HepG2 (cell line): ENCODE measurements around the gene C20orf96. TPM values are rescaled to one million over a fixed set of nuclear protein-coding genes. Genes with fewer than 3 reads are reported as not detected.

Source experiments
- DMAP1 ChIP-seq: IDR thresholded peaks from 2 replicates; pipeline ENCODE4 v1.6.1; 2016
- FOXK1 ChIP-seq: sonication (generic); formaldehyde crosslinking; IDR thresholded peaks from 2 replicates; pipeline ENCODE4 v1.4.0; 2020; ENCODE audit warnings: low read depth, missing genetic modification reagents, borderline replicate concordance
- FOXM1 ChIP-seq: sonication (generic); formaldehyde crosslinking; IDR thresholded peaks from 2 replicates; pipeline ENCODE4 v1.5.0; 2020; ENCODE audit warnings: missing genetic modification reagents
- HNF4A ChIP-seq: sonication (generic); formaldehyde crosslinking; IDR thresholded peaks from 2 replicates; pipeline ENCODE4 v1.4.0; 2020; ENCODE audit warnings: missing genetic modification reagents
- KAT2B ChIP-seq: fragments of 150-350 bp; IDR thresholded peaks from 2 replicates; pipeline ENCODE4 v1.6.1; 2014; ENCODE audit warnings: low read depth, low read length, borderline replicate concordance
- KLF6 ChIP-seq: IDR thresholded peaks from 2 replicates; pipeline ENCODE4 v1.8.0; 2016; ENCODE audit warnings: missing biosample characterization, missing genetic modification reagents
- NCOA2 ChIP-seq: sonication (generic); formaldehyde crosslinking; IDR thresholded peaks from 2 replicates; pipeline ENCODE4 v1.8.0; 2022; ENCODE audit warnings: inconsistent platforms
- PCBP1 ChIP-seq: fragments of 200-400 bp; formaldehyde crosslinking; IDR thresholded peaks from 2 replicates; pipeline ENCODE4 v1.6.1; 2017; ENCODE audit warnings: mild to moderate bottlenecking, low read depth, low read length, borderline replicate concordance
- RBM22 ChIP-seq: fragments of 200-400 bp; formaldehyde crosslinking; optimal IDR thresholded peaks from 2 replicates; pipeline ENCODE3; 2017; ENCODE audit warnings: mild to moderate bottlenecking, low read length, moderate library complexity
- RELA ChIP-seq: sonication (generic); formaldehyde crosslinking; IDR thresholded peaks from 2 replicates; pipeline ENCODE4 v1.4.0; 2020; ENCODE audit warnings: missing genetic modification reagents
- RFXANK ChIP-seq: IDR thresholded peaks from 2 replicates; pipeline ENCODE4 v1.6.1; 2016
- RFXAP ChIP-seq: sonication (generic); formaldehyde crosslinking; IDR thresholded peaks from 2 replicates; pipeline ENCODE4 v1.4.0; 2020; ENCODE audit warnings: missing genetic modification reagents, borderline replicate concordance
- SMAD9 ChIP-seq: sonication (generic); formaldehyde crosslinking; IDR thresholded peaks from 2 replicates; pipeline ENCODE4 v1.5.1; 2020; ENCODE audit warnings: mild to moderate bottlenecking, missing genetic modification reagents
- SP2 ChIP-seq: sonication (generic); formaldehyde crosslinking; IDR thresholded peaks from 2 replicates; pipeline ENCODE4 v1.5.1; 2020; ENCODE audit warnings: mild to moderate bottlenecking, missing genetic modification reagents
- TOPORS ChIP-seq: sonication (generic); formaldehyde crosslinking; IDR thresholded peaks from 2 replicates; pipeline ENCODE4 v1.8.0; 2023; ENCODE audit warnings: mild to moderate bottlenecking, missing genetic modification reagents
- ZC3H4 ChIP-seq: sonication (generic); formaldehyde crosslinking; IDR thresholded peaks from 2 replicates; pipeline ENCODE4 v1.4.0; 2020; ENCODE audit warnings: missing genetic modification reagents, borderline replicate concordance
- ZMAT5 ChIP-seq: sonication (generic); formaldehyde crosslinking; IDR thresholded peaks from 2 replicates; pipeline ENCODE4 v1.5.0; 2020; ENCODE audit warnings: mild to moderate bottlenecking, low read depth, missing genetic modification reagents, borderline replicate concordance
- ZNF530 ChIP-seq: sonication (generic); formaldehyde crosslinking; IDR thresholded peaks from 2 replicates; pipeline ENCODE4 v1.5.0; 2020; ENCODE audit warnings: low read depth, mild to moderate bottlenecking, missing genetic modification reagents
- ZNF557 ChIP-seq: sonication (generic); formaldehyde crosslinking; IDR thresholded peaks from 2 replicates; pipeline ENCODE4 v1.4.0; 2020; ENCODE audit warnings: missing genetic modification reagents
- ZNF558 ChIP-seq: sonication (generic); formaldehyde crosslinking; IDR thresholded peaks from 2 replicates; pipeline ENCODE4 v1.9.0; 2022; ENCODE audit warnings: mild to moderate bottlenecking, missing genetic modification reagents, borderline replicate concordance
- ZNF580 ChIP-seq: IDR thresholded peaks from 2 replicates; pipeline ENCODE4 v1.6.1; 2016; ENCODE audit warnings: low read depth, borderline replicate concordance
- ZNF589 ChIP-seq: sonication (generic); formaldehyde crosslinking; conservative IDR thresholded peaks from 2 replicates; pipeline ENCODE4 v1.8.0; 2022; ENCODE audit warnings: mild to moderate bottlenecking, moderate library complexity, missing genetic modification reagents
- ZNF597 ChIP-seq: sonication (generic); formaldehyde crosslinking; IDR thresholded peaks from 2 replicates; pipeline ENCODE4 v1.5.0; 2020; ENCODE audit warnings: missing genetic modification reagents
- ZNF605 ChIP-seq: sonication (generic); formaldehyde crosslinking; IDR thresholded peaks from 2 replicates; pipeline ENCODE4 v1.8.0; 2022; ENCODE audit warnings: mild to moderate bottlenecking, missing genetic modification reagents
- ZNF784 ChIP-seq: sonication (generic); formaldehyde crosslinking; IDR thresholded peaks from 2 replicates; pipeline ENCODE4 v1.5.1; 2020; ENCODE audit warnings: missing genetic modification reagents, mild to moderate bottlenecking, borderline replicate concordance
- ZNF83 ChIP-seq: sonication (generic); formaldehyde crosslinking; IDR thresholded peaks from 2 replicates; pipeline ENCODE4 v1.4.0; 2020; ENCODE audit warnings: missing genetic modification reagents, mild to moderate bottlenecking, borderline replicate concordance
- ZSCAN29 ChIP-seq: sonication (generic); formaldehyde crosslinking; conservative IDR thresholded peaks from 2 replicates; pipeline ENCODE4 v1.4.0; 2020; ENCODE audit warnings: mild to moderate bottlenecking, missing genetic modification reagents
- polyA plus RNA-seq, 8 experiments: library from polyadenylated mRNA; depleted of rRNA in 3 of 8; stranded (reverse) in 7 of 8; unstranded in 1 of 8; fragments of >200 nt; fragmentation: Illumina TruSeq in 4 of 8; extraction: Trizol in 4 of 8; gene quantifications; 2 replicates each; pipeline versions ENCODE4 v1.2.1 to v1.2.3, GENCODE V29; 2011 to 2016; ENCODE audit warnings: low read depth in 4 of 8, missing spikeins in 1 of 8, mixed read lengths in 1 of 8; ENCODE audit not compliant: insufficient read depth in 1 of 8
- total RNA-seq, 5 experiments: library from RNA; depleted of rRNA; stranded (reverse); fragments of >200 nt; fragmentation: Illumina TruSeq; extraction: Trizol; gene quantifications; 2 replicates each; pipeline ENCODE4 v1.2.3, GENCODE V29; 2016; ENCODE audit warnings: low read depth in 1 of 5
- TF ChIP-seq, protein P1 (sequence below): fragments of 450-650 bp; IDR thresholded peaks from 2 replicates; pipeline ENCODE4 v1.6.1; 2016

Gene C20orf96
- total and polyA plus RNA-seq, 2 of the 13 experiments (the other 11 are each of a cell fraction or from before 2014, with no cell fraction given), result 3.8 to 20.6 TPM

DNA sequence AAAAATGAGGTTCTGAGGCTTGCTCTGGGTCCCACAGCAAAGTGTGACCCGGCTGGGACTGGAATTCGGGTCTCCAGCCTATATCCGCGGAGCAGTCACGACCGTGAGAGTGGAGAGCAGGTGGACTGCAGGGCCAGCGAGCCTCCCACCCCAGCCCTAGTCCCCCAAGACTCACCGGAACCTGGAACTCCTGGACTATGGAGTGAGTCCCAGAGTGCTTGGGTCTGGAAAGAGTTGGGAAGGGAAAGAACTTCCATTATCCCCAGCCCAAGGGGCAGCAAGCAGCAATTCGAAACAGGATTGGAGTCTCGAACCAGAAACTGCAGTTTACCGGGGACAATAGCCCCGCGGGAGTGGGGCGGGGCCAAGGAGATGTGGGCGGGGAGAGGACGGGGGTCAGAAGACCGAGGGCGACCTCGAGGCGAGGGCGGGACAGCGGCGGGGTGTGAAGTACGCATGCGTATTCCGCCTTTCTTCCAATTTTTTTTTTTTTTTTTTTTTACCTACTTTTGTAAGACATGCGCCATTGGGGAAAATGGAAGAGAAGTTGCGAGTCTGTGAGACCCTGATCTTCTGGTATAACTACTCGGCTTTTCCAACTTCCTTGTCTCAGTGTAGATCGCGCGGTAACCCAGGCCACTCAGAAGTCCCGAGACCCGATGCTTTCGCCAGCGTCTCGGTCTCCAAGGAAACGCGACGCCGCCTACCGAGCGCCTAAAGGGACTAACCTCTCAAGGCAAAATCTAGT, at the start of gene C20orf96 (continued):
- 0 out of 2 replicates have a peak, but pooled peaks have one; percentile 27 for TF ChIP-seq ZNF784 (CRISPR knock-in tag)
- peak; percentile 31; the same call in 1 of the 2 replicates for TF ChIP-seq ZNF530
- no peak for TF ChIP-seq RFXANK (CRISPR knock-in tag)
- TF ChIP-seq SMAD9 (CRISPR knock-in tag), result no peak
- TF ChIP-seq ZNF557, result no peak
- no peak for TF ChIP-seq RFXAP (CRISPR knock-in tag)
- TF ChIP-seq, protein P1, sequence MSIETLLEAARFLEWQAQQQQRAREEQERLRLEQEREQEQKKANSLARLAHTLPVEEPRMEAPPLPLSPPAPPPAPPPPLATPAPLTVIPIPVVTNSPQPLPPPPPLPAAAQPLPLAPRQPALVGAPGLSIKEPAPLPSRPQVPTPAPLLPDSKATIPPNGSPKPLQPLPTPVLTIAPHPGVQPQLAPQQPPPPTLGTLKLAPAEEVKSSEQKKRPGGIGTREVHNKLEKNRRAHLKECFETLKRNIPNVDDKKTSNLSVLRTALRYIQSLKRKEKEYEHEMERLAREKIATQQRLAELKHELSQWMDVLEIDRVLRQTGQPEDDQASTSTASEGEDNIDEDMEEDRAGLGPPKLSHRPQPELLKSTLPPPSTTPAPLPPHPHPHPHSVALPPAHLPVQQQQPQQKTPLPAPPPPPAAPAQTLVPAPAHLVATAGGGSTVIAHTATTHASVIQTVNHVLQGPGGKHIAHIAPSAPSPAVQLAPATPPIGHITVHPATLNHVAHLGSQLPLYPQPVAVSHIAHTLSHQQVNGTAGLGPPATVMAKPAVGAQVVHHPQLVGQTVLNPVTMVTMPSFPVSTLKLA, result 0 out of 2 replicates have a peak, but pooled peaks have one; percentile 9
- TF ChIP-seq PCBP1, result no peak
- 0 out of 2 replicates have a peak, but pooled peaks have one; percentile 33 for TF ChIP-seq ZNF83 (CRISPR knock-in tag)
- TF ChIP-seq KLF6 (CRISPR knock-in tag), result no peak
- 0 out of 2 replicates have a peak, but pooled peaks have one; percentile 23 for TF ChIP-seq DMAP1 (CRISPR knock-in tag)
- TF ChIP-seq FOXK1 (CRISPR knock-in tag), result no peak
- TF ChIP-seq NCOA2, result no peak
- peak; percentile 16; the same call in 1 of the 2 replicates for TF ChIP-seq HNF4A (CRISPR knock-in tag)
- TF ChIP-seq RBM22, result peak; percentile 97
- no peak for TF ChIP-seq ZNF589 (CRISPR knock-in tag)
- peak; percentile 9; the same call in 1 of the 2 replicates for TF ChIP-seq SP2 (CRISPR knock-in tag)
- no peak for TF ChIP-seq FOXM1
- TF ChIP-seq ZC3H4 (CRISPR knock-in tag), result no peak
- TF ChIP-seq TOPORS, result 0 out of 2 replicates have a peak, but pooled peaks have one; percentile 29
- 0 out of 2 replicates have a peak, but pooled peaks have one; percentile 34 for TF ChIP-seq ZNF580 (CRISPR knock-in tag)
- TF ChIP-seq ZSCAN29 (CRISPR knock-in tag), result peak; percentile 63; the same call in 1 of the 2 replicates
- TF ChIP-seq ZNF605 (CRISPR knock-in tag), result peak; percentile 68; the same call in 1 of the 2 replicates
- TF ChIP-seq ZMAT5 (CRISPR knock-in tag), result no peak
- TF ChIP-seq ZNF597 (CRISPR knock-in tag), result no peak; the same call in 1 of the 2 replicates
- TF ChIP-seq KAT2B, result no peak
- no peak for TF ChIP-seq RELA (CRISPR knock-in tag)
- peak; percentile 47; the same call in 1 of the 2 replicates for TF ChIP-seq ZNF558
